HepG2 (cell line): ENCODE data around the gene LMAN2. TPM values are rescaled to one million over a fixed set of nuclear protein-coding genes. Genes with fewer than 3 reads are reported as not detected.

Experiments used
- CREM ChIP-seq, 2 experiments: sonication (generic) in 1 of 2; formaldehyde crosslinking in 1 of 2; IDR thresholded peaks; 2 replicates each; pipeline versions ENCODE4 v1.4.0 to v1.6.1; 2016 to 2020; ENCODE audit warnings: antibody characterized with exemption in 1 of 2, mild to moderate bottlenecking in 1 of 2, missing genetic modification reagents in 1 of 2
- GABPA ChIP-seq, 2 experiments: IDR thresholded peaks; 2 replicates each; pipeline ENCODE4 v1.6.1; 2011 to 2016; ENCODE audit warnings: low read depth in 2 of 2, low read length in 1 of 2, missing biosample characterization in 1 of 2, missing genetic modification characterization in 1 of 2
- HNF4A ChIP-seq: sonication (generic); formaldehyde crosslinking; IDR thresholded peaks from 2 replicates; pipeline ENCODE4 v1.4.0; 2020; ENCODE audit warnings: missing genetic modification reagents
- IRX3 ChIP-seq: sonication (generic); formaldehyde crosslinking; IDR thresholded peaks from 2 replicates; pipeline ENCODE4 v1.8.1; 2023; ENCODE audit warnings: mild to moderate bottlenecking, low read depth, missing genetic modification reagents, borderline replicate concordance
- KDM1A ChIP-seq: IDR thresholded peaks from 2 replicates; pipeline ENCODE4 v1.6.1; 2016; ENCODE audit warnings: missing compliant biosample characterization
- KDM5B ChIP-seq: sonication (generic); formaldehyde crosslinking; IDR thresholded peaks from 2 replicates; pipeline ENCODE4 v1.4.0; 2020; ENCODE audit warnings: missing genetic modification reagents, mild to moderate bottlenecking, borderline replicate concordance
- KLF13 ChIP-seq: sonication (generic); formaldehyde crosslinking; IDR thresholded peaks from 2 replicates; pipeline ENCODE4 v1.4.0; 2020; ENCODE audit warnings: mild to moderate bottlenecking, missing genetic modification reagents
- RFX5 ChIP-seq: IDR thresholded peaks from 2 replicates; pipeline ENCODE4 v1.6.1; 2011; ENCODE audit warnings: low read depth, low read length, improper control_type of control experiment
- TAF15 ChIP-seq: fragments of 200-400 bp; formaldehyde crosslinking; IDR thresholded peaks from one replicate; pipeline ENCODE4 v1.6.1; 2018; ENCODE audit warnings: mild to moderate bottlenecking, low read depth, low read length; ENCODE audit not compliant: poor library complexity, severe bottlenecking
- TBX2 ChIP-seq: sonication (generic); formaldehyde crosslinking; IDR thresholded peaks from 2 replicates; pipeline ENCODE4 v1.5.0; 2020; ENCODE audit warnings: missing genetic modification reagents, mild to moderate bottlenecking, borderline replicate concordance
- TSC22D2 ChIP-seq: sonication (generic); formaldehyde crosslinking; IDR thresholded peaks from 2 replicates; pipeline ENCODE4 v1.5.1; 2020; ENCODE audit warnings: missing genetic modification reagents, mild to moderate bottlenecking, borderline replicate concordance
- ZBTB8A ChIP-seq: sonication (generic); formaldehyde crosslinking; IDR thresholded peaks from 2 replicates; pipeline ENCODE4 v1.4.0; 2020; ENCODE audit warnings: mild to moderate bottlenecking, low read depth, missing genetic modification reagents, borderline replicate concordance
- ZKSCAN5 ChIP-seq: sonication (generic); formaldehyde crosslinking; IDR thresholded peaks from 2 replicates; pipeline ENCODE4 v1.5.1; 2020; ENCODE audit warnings: mild to moderate bottlenecking, missing genetic modification reagents
- ZNF382 ChIP-seq: sonication (generic); formaldehyde crosslinking; IDR thresholded peaks from 2 replicates; pipeline ENCODE4 v1.5.0; 2020; ENCODE audit warnings: missing genetic modification reagents, mild to moderate bottlenecking, borderline replicate concordance
- ZNF619 ChIP-seq: sonication (generic); formaldehyde crosslinking; IDR thresholded peaks from 2 replicates; pipeline ENCODE4 v1.4.0; 2020; ENCODE audit warnings: mild to moderate bottlenecking, missing genetic modification reagents
- ZNF670 ChIP-seq: sonication (generic); formaldehyde crosslinking; IDR thresholded peaks from 2 replicates; pipeline ENCODE4 v1.8.0; 2022; ENCODE audit warnings: mild to moderate bottlenecking, missing genetic modification reagents, borderline replicate concordance
- polyA plus RNA-seq, 8 experiments: library from polyadenylated mRNA; depleted of rRNA in 3 of 8; stranded (reverse) in 7 of 8; unstranded in 1 of 8; fragments of >200 nt; fragmentation: Illumina TruSeq in 4 of 8; extraction: Trizol in 4 of 8; gene quantifications; 2 replicates each; pipeline versions ENCODE4 v1.2.1 to v1.2.3, GENCODE V29; 2011 to 2016; ENCODE audit warnings: low read depth in 4 of 8, missing spikeins in 1 of 8, mixed read lengths in 1 of 8; ENCODE audit not compliant: insufficient read depth in 1 of 8
- total RNA-seq, 5 experiments: library from RNA; depleted of rRNA; stranded (reverse); fragments of >200 nt; fragmentation: Illumina TruSeq; extraction: Trizol; gene quantifications; 2 replicates each; pipeline ENCODE4 v1.2.3, GENCODE V29; 2016; ENCODE audit warnings: low read depth in 1 of 5
- TF ChIP-seq, protein P1 (sequence below): sonication (generic); formaldehyde crosslinking; IDR thresholded peaks from 2 replicates; pipeline ENCODE4 v1.4.0; 2020; ENCODE audit warnings: missing genetic modification reagents
- TF ChIP-seq, protein P2 (sequence below): IDR thresholded peaks from 2 replicates; pipeline ENCODE4 v1.6.1; 2016; ENCODE audit warnings: low read depth, control low read depth
- TF ChIP-seq, protein P3 (sequence below): sonication (generic); formaldehyde crosslinking; IDR thresholded peaks from 2 replicates; pipeline ENCODE4 v1.4.0; 2020; ENCODE audit warnings: mild to moderate bottlenecking, missing genetic modification reagents
- TF ChIP-seq, protein P4 (sequence below): sonication (generic); formaldehyde crosslinking; IDR thresholded peaks from 2 replicates; pipeline ENCODE4 v1.5.0; 2020; ENCODE audit warnings: missing genetic modification reagents

LMAN2 gene
- total and polyA plus RNA-seq, 2 of the 13 experiments (the other 11 are each of a cell fraction or from before 2014, with no cell fraction given) = 191 to 197 TPM

DNA sequence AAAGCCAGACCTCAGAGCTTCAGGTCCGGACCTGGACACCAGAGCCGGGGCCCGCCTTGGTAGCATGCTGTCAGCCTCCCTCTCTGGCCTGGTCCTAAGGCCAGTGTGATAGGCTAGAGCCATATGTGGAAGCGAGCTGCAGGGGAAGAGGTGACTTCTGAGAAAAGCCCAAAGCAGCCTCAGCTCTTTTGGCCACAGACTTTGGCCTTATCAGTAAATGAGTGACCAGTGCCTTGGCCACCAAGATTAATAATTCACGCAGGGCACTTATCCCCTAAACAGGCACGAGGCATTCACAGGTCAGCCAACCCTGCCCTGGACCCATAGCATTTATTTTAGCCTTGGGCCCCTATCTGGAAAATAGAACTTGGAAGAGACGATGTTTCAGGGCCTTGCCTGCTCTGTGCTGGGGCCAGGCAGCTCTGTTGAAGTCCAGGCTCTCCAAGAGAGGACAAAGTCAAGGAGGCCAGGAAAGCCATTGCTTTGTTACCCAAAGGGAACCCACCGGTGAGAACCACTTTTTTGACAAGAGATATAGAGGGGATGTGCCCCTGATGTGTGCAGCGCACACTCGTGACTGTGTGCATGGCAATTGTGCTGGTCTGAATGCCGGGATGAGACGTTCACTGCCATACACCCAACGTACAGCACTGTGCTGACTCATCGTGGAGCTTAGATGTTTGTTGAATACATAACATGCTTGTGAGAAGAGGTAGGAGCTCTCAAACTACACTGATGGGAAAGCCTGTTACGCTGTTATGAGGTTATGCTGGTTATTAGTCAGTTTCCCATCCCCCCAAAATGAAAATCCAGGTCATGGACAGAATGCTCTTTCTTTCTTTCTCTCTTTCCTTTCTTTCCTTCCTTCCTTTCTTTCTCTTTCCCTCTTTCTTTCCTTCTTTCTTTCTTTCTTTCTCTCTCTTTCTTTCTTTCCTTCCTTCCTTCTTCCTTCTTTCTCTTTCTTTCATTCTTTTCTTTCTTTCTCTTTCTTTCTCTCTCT, 27.7 kb upstream of the LMAN2 start (continued):
- TF ChIP-seq ZNF670 (CRISPR knock-in tag) (no peak; the same call in 1 of the 2 replicates), IRX3 (CRISPR knock-in tag) (no peak), KDM1A (CRISPR knock-in tag) (no peak), TSC22D2 (CRISPR knock-in tag) (no peak), KDM5B (CRISPR knock-in tag) (0 out of 2 replicates have a peak, but pooled peaks have one; percentile 31), ZBTB8A (no peak), GABPA (IDR thresholded peaks at IDR 0.05; ENCODE audit: low read depth, low read length) (no peak), GABPA (CRISPR knock-in tag; IDR thresholded peaks at IDR 0.05; ENCODE audit: low read depth) (peak; percentile 58), RFX5 (no peak), ZNF619 (CRISPR knock-in tag) (no peak), ZNF382 (CRISPR knock-in tag) (no peak), CREM (IDR thresholded peaks at IDR 0.05) (no peak), CREM (CRISPR knock-in tag; IDR thresholded peaks at IDR 0.05) (no peak), HNF4A (CRISPR knock-in tag) (peak; percentile 86), ZKSCAN5 (CRISPR knock-in tag) (peak; percentile 81; the same call in 1 of the 2 replicates), TAF15 (no peak), TBX2 (CRISPR knock-in tag) (peak; percentile 69), KLF13 (CRISPR knock-in tag) (no peak)
- TF ChIP-seq, protein P1, sequence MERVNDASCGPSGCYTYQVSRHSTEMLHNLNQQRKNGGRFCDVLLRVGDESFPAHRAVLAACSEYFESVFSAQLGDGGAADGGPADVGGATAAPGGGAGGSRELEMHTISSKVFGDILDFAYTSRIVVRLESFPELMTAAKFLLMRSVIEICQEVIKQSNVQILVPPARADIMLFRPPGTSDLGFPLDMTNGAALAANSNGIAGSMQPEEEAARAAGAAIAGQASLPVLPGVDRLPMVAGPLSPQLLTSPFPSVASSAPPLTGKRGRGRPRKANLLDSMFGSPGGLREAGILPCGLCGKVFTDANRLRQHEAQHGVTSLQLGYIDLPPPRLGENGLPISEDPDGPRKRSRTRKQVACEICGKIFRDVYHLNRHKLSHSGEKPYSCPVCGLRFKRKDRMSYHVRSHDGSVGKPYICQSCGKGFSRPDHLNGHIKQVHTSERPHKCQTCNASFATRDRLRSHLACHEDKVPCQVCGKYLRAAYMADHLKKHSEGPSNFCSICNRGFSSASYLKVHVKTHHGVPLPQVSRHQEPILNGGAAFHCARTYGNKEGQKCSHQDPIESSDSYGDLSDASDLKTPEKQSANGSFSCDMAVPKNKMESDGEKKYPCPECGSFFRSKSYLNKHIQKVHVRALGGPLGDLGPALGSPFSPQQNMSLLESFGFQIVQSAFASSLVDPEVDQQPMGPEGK (CRISPR knock-in tag) = peak; percentile 45; the same call in 1 of the 2 replicates
- TF ChIP-seq, protein P2, sequence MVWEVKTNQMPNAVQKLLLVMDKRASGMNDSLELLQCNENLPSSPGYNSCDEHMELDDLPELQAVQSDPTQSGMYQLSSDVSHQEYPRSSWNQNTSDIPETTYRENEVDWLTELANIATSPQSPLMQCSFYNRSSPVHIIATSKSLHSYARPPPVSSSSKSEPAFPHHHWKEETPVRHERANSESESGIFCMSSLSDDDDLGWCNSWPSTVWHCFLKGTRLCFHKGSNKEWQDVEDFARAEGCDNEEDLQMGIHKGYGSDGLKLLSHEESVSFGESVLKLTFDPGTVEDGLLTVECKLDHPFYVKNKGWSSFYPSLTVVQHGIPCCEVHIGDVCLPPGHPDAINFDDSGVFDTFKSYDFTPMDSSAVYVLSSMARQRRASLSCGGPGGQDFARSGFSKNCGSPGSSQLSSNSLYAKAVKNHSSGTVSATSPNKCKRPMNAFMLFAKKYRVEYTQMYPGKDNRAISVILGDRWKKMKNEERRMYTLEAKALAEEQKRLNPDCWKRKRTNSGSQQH (CRISPR knock-in tag) = 0 out of 2 replicates have a peak, but pooled peaks have one; percentile 52
- TF ChIP-seq, protein P3, sequence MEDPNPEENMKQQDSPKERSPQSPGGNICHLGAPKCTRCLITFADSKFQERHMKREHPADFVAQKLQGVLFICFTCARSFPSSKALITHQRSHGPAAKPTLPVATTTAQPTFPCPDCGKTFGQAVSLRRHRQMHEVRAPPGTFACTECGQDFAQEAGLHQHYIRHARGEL = no peak; the same call in 1 of the 2 replicates
- TF ChIP-seq, protein P4, sequence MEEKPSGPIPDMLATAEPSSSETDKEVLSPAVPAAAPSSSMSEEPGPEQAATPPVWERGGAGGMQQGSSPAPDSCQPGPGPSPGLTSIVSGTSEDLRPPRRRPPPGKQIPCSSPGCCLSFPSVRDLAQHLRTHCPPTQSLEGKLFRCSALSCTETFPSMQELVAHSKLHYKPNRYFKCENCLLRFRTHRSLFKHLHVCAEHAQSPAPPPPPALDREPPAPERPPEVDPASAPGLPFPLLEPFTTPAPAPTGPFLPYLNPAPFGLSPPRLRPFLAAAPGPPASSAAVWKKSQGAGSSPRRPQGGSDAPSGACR (CRISPR knock-in tag) = 0 out of 2 replicates have a peak, but pooled peaks have one; percentile 71
